Measurements from ENCODE around the gene GTF2I. TPM values are rescaled to one million over a fixed set of nuclear protein-coding genes. Genes with fewer than 3 reads are reported as not detected.
A peak's percentile ranks its signal among the peaks of the same experiment; 100 is the strongest.
"Not testable (repeated sequence)": the region's sequence is repeated elsewhere in the genome, so short reads cannot be mapped to it uniquely, and the experiment has no call there.

The GTF2I gene
- total and polyA plus RNA-seq, 2 donors (not counting 3 experiments of a cell fraction or from before 2014, with no cell fraction given) = 47.6 to 242 TPM

GRCh38 chr7:74684921-74685320 lies 27.4 kb downstream of the GTF2I start:
- Histone ChIP-seq H3K9ac (replicated peaks; ENCODE audit: extremely low read depth, insufficient read depth, low read length) (no peak overlapping the region), H3K4me2 (ENCODE audit: insufficient read depth, low read length) (no peak overlapping the region), H2AFZ (ENCODE audit: low read depth, low read length) (no peak overlapping the region), H3K79me2 (ENCODE audit: control insufficient read depth, insufficient read depth, low read length) (peaks cover 88% of the 10 kb centered on the region), H3K4me1 (ENCODE audit: control insufficient read depth, extremely low read depth, insufficient read depth, low read length) (no peaks in the 10 kb centered on the region), H3K4me3 (replicated peaks in 1 of 3; ENCODE audit: insufficient read depth in 1 of 3, low read depth in 1 of 3, low read length in 3 of 3) (no peak overlapping the region), H3K9me3 (replicated peaks; ENCODE audit: control insufficient read depth, insufficient read depth, low read length) (no peaks in the 10 kb centered on the region), H3K27me3 (ENCODE audit: control insufficient read depth in 2 of 2, insufficient read depth in 2 of 2, low read length in 2 of 2) (no peaks in the 10 kb centered on the region), H3K36me3 (ENCODE audit: control insufficient read depth in 2 of 2, extremely low read depth in 1 of 2, insufficient read depth in 2 of 2, low read length in 2 of 2) (peaks cover 0 to 2% of the 10 kb centered on the region in 2 experiments), H3K27ac (ENCODE audit: insufficient read depth, low read depth, low read length) (no peak overlapping the region), H4K20me1 (replicated peaks; ENCODE audit: control insufficient read depth, extremely low read depth, insufficient read depth, low read length) (peaks cover 4% of the 10 kb centered on the region), H3K9me1 (replicated peaks; ENCODE audit: control insufficient read depth, extremely low read depth, insufficient read depth, low read length) (no peaks in the 10 kb centered on the region)
- no TSS peak for BruUV-seq (replicated peaks)
- TF ChIP-seq JUN (IDR thresholded peaks at IDR 0.05; ENCODE audit: borderline replicate concordance, insufficient read depth, insufficient read length, low read depth) = no peak
- no peak for TF ChIP-seq POLR2A (IDR thresholded peaks at IDR 0.05; ENCODE audit: low read depth, low read length)
- TF ChIP-seq, protein P1, sequence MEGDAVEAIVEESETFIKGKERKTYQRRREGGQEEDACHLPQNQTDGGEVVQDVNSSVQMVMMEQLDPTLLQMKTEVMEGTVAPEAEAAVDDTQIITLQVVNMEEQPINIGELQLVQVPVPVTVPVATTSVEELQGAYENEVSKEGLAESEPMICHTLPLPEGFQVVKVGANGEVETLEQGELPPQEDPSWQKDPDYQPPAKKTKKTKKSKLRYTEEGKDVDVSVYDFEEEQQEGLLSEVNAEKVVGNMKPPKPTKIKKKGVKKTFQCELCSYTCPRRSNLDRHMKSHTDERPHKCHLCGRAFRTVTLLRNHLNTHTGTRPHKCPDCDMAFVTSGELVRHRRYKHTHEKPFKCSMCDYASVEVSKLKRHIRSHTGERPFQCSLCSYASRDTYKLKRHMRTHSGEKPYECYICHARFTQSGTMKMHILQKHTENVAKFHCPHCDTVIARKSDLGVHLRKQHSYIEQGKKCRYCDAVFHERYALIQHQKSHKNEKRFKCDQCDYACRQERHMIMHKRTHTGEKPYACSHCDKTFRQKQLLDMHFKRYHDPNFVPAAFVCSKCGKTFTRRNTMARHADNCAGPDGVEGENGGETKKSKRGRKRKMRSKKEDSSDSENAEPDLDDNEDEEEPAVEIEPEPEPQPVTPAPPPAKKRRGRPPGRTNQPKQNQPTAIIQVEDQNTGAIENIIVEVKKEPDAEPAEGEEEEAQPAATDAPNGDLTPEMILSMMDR (IDR thresholded peaks at IDR 0.05; ENCODE audit: extremely low read depth in 1 of 2, insufficient read depth in 1 of 2, low read depth in 1 of 2, low read length in 2 of 2) = no peak
- TF ChIP-seq FOS (IDR thresholded peaks at IDR 0.05; ENCODE audit: borderline replicate concordance, insufficient read depth, low read length) = no peak
- TF ChIP-seq, protein P2, sequence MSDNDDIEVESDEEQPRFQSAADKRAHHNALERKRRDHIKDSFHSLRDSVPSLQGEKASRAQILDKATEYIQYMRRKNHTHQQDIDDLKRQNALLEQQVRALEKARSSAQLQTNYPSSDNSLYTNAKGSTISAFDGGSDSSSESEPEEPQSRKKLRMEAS (IDR thresholded peaks at IDR 0.05; ENCODE audit: insufficient read depth, insufficient read length) = no peak
- TF ChIP-seq GATA2 (IDR thresholded peaks at IDR 0.05; ENCODE audit: insufficient read depth, insufficient read length, low read depth, low read length) = no peak
- no peak for DNase-seq (ENCODE audit: low read depth, low spot score)
- intact Hi-C loops (cut with micrococcal nuclease) (no loop called here), dilution Hi-C loops (cut with MboI; ENCODE audit: extremely low pct_ligation_motif_present, low sequenced_read_pairs) (no loop called here)
- peak; percentile 28 for FAIRE-seq
- CTCF ChIA-PET = no interaction called here
- POLR2A ChIA-PET = no interaction called here

- BruUV-seq (replicated peaks) = no TSS peak
- FAIRE-seq (no peak), DNase-seq (ENCODE audit: low read depth, low spot score) (no peak)
- peaks cover 4% of the 10 kb centered on the region for H4K20me1 ChIP-seq (replicated peaks; ENCODE audit: control insufficient read depth, extremely low read depth, insufficient read depth, low read length)
- no peaks in the 10 kb centered on the region for H3K27me3 ChIP-seq (ENCODE audit: control insufficient read depth in 2 of 2, insufficient read depth in 2 of 2, low read length in 2 of 2)
- H3K9me1 ChIP-seq (replicated peaks; ENCODE audit: control insufficient read depth, extremely low read depth, insufficient read depth, low read length) = no peaks in the 10 kb centered on the region
- POLR2A ChIA-PET = no interaction called here
- no peak overlapping the region for H2AFZ ChIP-seq (ENCODE audit: low read depth, low read length)
- TF ChIP-seq FOS (IDR thresholded peaks at IDR 0.05; ENCODE audit: borderline replicate concordance, insufficient read depth, low read length) = no peak
- no peak for TF ChIP-seq MYC (IDR thresholded peaks at IDR 0.05; ENCODE audit: low read depth, low read length)
- TF ChIP-seq, protein P2 (IDR thresholded peaks at IDR 0.05; ENCODE audit: insufficient read depth, insufficient read length) = no peak
- no peak for TF ChIP-seq EZH2 (IDR thresholded peaks at IDR 0.05; ENCODE audit: borderline replicate concordance, low read depth, low read length, severe bottlenecking)
- no peak overlapping the region for H3K4me3 ChIP-seq (replicated peaks in 1 of 3; ENCODE audit: insufficient read depth in 1 of 3, low read depth in 1 of 3, low read length in 3 of 3)
- H3K36me3 ChIP-seq (ENCODE audit: control insufficient read depth in 2 of 2, extremely low read depth in 1 of 2, insufficient read depth in 2 of 2, low read length in 2 of 2) = peaks cover 6 to 19% of the 10 kb centered on the region in 2 experiments
- H3K9ac ChIP-seq (replicated peaks; ENCODE audit: extremely low read depth, insufficient read depth, low read length) = no peak overlapping the region
- peaks cover 45% of the 10 kb centered on the region for H3K79me2 ChIP-seq (ENCODE audit: control insufficient read depth, insufficient read depth, low read length)
- H3K27ac ChIP-seq (ENCODE audit: insufficient read depth, low read depth, low read length) = no peak overlapping the region
- no peak overlapping the region for H3K4me2 ChIP-seq (ENCODE audit: insufficient read depth, low read length)
- CTCF ChIA-PET = no interaction called here
- dilution Hi-C loops (cut with MboI; ENCODE audit: extremely low pct_ligation_motif_present, low sequenced_read_pairs) = no loop called here
- intact Hi-C loops (cut with micrococcal nuclease) = no loop called here
- no peaks in the 10 kb centered on the region for H3K9me3 ChIP-seq (replicated peaks; ENCODE audit: control insufficient read depth, insufficient read depth, low read length)
- H3K4me1 ChIP-seq (ENCODE audit: control insufficient read depth, extremely low read depth, insufficient read depth, low read length) = no peaks in the 10 kb centered on the region
Measured at GRCh38 chr7:74690474-74690873, 33.0 kb downstream of the GTF2I start.

DNA sequence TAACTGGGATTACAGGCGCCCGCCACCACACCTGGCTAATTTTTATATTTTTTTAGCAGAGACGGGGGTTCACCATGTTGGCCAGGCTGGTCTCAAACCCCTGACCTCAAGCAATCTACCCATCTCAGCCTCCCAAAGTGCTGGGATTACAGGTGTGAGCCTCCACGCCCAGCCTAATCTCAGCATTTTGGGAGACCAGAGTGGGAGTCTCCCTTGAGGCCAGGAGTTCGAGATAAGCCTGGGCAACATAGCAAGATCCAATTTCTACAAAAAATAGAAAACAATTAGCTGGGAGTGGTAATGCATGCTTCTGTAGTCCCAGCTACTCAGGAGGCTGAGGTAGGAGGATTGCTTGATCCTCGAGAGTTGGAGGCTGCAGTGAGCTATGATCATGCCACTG lies 46.9 kb downstream of the GTF2I start:
- dilution Hi-C loops (cut with MboI; ENCODE audit: extremely low pct_ligation_motif_present, low sequenced_read_pairs); H3K4me2 ChIP-seq (ENCODE audit: insufficient read depth, low read length); H4K20me1 ChIP-seq (replicated peaks; ENCODE audit: control insufficient read depth, extremely low read depth, insufficient read depth, low read length); H3K9me3 ChIP-seq (replicated peaks; ENCODE audit: control insufficient read depth, insufficient read depth, low read length); H2AFZ ChIP-seq (ENCODE audit: low read depth, low read length); H3K9ac ChIP-seq (replicated peaks; ENCODE audit: extremely low read depth, insufficient read depth, low read length); H3K4me3 ChIP-seq (replicated peaks in 1 of 3; ENCODE audit: insufficient read depth in 1 of 3, low read depth in 1 of 3, low read length in 3 of 3); H3K79me2 ChIP-seq (ENCODE audit: control insufficient read depth, insufficient read depth, low read length); DNase-seq (ENCODE audit: low read depth, low spot score); BruUV-seq (replicated peaks); intact Hi-C loops (cut with micrococcal nuclease); POLR2A ChIA-PET; H3K27ac ChIP-seq (ENCODE audit: insufficient read depth, low read depth, low read length); H3K9me1 ChIP-seq (replicated peaks; ENCODE audit: control insufficient read depth, extremely low read depth, insufficient read depth, low read length); H3K27me3 ChIP-seq (ENCODE audit: control insufficient read depth in 2 of 2, insufficient read depth in 2 of 2, low read length in 2 of 2); H3K4me1 ChIP-seq (ENCODE audit: control insufficient read depth, extremely low read depth, insufficient read depth, low read length): not testable (repeated sequence)
- peaks cover 23 to 26% of the 10 kb centered on the region in 2 experiments for H3K36me3 ChIP-seq (ENCODE audit: control insufficient read depth in 2 of 2, extremely low read depth in 1 of 2, insufficient read depth in 2 of 2, low read length in 2 of 2)
- FAIRE-seq = peak; percentile 35
- CTCF ChIA-PET = interaction anchor here (0.7 kb wide), 1 partner anchor 74 kb away, joined by 4 read pairs; no protein-coding TSS in a partner anchor

Data from endothelial cell of umbilical vein (primary cell).